ENCODE measurements around the gene FAM234A. TPM values are rescaled to one million over a fixed set of nuclear protein-coding genes. Genes with fewer than 3 reads are reported as not detected.
"Not testable (repeated sequence)": the region's sequence is repeated elsewhere in the genome, so short reads cannot be mapped to it uniquely, and the experiment has no call there.

FAM234A gene, protein sequence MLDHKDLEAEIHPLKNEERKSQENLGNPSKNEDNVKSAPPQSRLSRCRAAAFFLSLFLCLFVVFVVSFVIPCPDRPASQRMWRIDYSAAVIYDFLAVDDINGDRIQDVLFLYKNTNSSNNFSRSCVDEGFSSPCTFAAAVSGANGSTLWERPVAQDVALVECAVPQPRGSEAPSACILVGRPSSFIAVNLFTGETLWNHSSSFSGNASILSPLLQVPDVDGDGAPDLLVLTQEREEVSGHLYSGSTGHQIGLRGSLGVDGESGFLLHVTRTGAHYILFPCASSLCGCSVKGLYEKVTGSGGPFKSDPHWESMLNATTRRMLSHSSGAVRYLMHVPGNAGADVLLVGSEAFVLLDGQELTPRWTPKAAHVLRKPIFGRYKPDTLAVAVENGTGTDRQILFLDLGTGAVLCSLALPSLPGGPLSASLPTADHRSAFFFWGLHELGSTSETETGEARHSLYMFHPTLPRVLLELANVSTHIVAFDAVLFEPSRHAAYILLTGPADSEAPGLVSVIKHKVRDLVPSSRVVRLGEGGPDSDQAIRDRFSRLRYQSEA
- total RNA-seq (2014; rRNA removed; shearing (Covaris generic)): 41.5 and 45.8 TPM in 2 replicates
- polyA plus RNA-seq (2014; cell fraction: nucleus; rRNA removed): 38.4 and 97.3 TPM in 2 replicates

DNA sequence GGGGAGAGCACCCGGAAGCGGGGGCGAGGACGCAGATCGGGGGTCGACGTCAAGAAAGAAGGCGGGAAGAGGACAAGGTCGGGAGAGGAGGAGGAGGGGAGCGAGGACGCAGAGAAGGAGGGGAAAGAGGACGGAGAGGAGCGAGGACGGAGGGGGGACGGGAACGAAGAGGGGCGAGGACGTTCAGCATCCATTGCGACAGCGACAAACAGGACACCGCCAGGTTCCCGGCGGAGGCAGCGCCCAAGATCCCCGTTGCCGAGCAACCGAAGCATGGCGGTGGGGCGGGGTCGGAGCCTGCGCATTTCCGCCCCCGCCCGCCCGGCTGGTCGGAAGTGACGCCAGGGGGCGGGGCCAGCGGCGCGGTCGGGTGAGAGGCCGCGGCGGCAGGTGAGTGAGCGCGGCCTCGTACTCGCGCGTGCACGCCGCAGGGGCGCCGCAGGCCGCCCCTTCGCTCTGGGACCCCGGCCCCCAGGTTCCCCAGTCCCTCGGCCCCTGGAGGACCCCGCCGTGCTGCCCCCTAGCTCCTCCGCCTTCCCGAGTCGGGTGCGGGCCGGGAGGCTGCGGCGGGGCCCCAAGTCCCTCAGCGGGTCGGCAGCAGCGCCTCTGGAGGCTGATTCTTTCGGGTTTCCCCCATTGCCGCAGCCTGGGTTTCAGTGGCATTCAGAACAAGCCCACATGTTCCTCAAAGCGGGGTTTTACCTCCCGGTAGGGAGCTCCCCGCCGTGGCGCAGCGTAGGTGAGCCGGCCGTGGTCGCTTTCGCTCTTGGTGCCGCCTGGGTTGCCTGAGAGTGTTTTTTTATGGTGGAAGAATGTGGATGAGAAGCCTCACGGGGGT lies at the start of gene FAM234A:
Gene FAM234A, plus strand, starts transcription at position 354 of the 838 bp plus-strand sequence. CDS start 19,593 bp downstream, outside the sequence.
- peak; percentile 91 for DNase-seq (ENCODE audit: extremely low read depth, low read depth)

DNA sequence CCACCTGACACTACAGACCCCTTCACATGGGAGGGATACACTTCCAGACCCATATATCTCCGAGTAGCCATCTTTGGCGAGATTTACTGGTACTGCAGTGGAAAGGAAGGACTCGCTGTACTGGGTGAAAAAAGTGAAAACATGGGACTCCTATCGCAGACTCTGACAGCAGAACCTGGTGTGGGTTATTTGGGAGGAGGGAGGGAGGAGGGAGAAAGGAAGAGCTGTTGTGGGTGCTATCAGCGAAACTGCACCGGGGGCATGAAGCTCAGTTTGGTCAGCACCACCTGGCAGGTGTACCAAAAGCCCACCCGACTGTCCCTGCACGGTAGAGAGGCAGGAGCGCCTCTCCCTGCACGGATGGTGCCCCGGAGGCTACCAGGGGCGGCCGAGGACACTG lies 49.4 kb upstream of the FAM234A start:
- DNase-seq (ENCODE audit: extremely low read depth, low read depth): no peak

- DNase-seq (ENCODE audit: extremely low read depth, low read depth): no peak
Measured at GRCh38 chr16:185691-186090, 48.9 kb upstream of the FAM234A start.

DNA sequence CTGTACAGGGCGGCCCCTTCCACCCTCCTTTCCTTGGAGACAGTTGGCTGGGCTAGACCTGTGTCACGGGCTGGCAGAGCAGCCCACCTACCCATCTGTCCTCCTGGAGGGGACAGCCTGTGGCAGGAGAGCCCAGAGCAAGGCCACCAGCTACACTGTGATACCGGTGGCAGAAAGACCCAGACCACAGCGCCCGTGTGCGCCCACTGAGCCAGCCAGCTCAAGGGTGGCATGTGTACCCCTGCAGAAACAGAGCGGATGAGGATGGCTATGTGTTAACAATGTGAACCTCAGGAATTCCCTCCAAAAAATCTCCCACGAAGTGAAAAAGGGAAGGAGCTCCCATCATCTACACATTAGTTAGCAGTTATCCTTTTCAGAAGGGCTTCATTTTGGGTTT lies 47.3 kb upstream of the FAM234A start:
- no peak for DNase-seq (ENCODE audit: extremely low read depth, low read depth)

DNA sequence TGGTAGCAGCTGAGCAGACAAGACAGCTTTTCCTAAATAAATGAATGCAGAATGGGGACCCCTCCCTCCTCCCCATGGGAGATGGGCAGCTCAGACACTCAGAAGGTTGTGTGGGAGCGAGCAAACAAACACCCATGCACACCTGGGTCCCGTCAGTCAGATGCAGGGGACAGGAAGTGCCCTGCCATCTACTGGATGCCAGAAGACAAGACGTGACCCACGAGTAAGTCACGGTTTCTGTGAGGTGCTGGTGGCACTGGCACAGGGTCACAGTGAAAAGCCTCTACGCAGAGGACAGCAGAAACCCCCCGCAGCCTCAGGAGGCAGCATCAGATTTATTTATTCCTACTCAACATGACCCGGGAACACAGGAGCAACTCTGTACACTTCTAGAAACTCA lies 45.9 kb upstream of the FAM234A start:
- no peak for DNase-seq (ENCODE audit: extremely low read depth, low read depth)

DNA sequence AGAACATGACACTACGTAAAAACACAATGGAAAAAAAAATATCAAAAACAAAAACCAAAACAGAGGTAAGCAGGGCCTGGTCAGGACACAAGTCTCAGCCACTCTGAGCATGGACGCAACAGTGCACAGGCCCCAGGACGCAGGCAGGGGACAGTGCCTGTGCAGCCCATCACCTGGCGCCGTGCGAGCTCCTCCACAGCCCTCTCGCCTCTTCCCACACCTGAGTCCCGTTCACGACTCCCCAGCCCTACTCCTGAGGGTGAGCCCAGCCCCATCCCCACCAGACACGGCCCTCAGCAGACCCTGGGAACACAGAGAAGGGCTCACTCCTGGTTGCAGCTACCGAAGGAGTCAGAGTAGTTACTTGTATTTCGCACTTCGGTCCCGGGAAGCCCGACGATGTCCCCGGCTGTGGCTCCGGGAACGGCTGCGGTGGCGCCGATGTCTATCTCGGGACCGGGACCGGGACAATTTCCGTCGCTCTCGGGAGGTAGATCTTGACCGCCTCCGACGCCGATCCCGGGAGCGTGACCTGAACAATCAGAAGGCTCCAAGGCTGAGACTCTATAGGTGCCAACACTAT lies 44.9 kb upstream of the FAM234A start:
- no peak for DNase-seq (ENCODE audit: extremely low read depth, low read depth)

DNA sequence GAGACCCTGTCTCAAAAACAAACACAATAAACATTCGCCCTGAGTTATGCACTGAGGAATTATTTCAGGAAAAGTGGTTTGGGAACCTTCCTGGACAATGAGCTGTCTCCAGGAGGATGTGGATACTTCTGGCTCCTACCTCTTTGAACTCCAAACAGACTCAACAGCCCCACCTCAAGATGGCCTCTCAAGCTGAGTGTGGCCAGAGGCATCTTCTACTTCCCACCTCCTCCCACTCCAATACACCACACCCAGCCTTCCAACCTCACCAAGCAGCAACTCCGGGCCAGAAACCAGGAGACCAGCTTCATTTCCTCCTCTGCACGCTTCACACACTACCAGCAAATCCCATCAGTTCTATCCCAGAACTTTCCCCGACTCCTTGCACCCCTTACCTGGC lies 42.8 kb upstream of the FAM234A start:
- no peak for DNase-seq (ENCODE audit: extremely low read depth, low read depth)

- DNase-seq (ENCODE audit: extremely low read depth, low read depth): no peak
Measured at GRCh38 chr16:192686-193085, 41.9 kb upstream of the FAM234A start.

GRCh38 chr16:193441-193840 lies 41.2 kb upstream of the FAM234A start:
- no peak for DNase-seq (ENCODE audit: extremely low read depth, low read depth)

- no peak for DNase-seq (ENCODE audit: extremely low read depth, low read depth)
Measured at GRCh38 chr16:194516-194915, 40.1 kb upstream of the FAM234A start.

DNA sequence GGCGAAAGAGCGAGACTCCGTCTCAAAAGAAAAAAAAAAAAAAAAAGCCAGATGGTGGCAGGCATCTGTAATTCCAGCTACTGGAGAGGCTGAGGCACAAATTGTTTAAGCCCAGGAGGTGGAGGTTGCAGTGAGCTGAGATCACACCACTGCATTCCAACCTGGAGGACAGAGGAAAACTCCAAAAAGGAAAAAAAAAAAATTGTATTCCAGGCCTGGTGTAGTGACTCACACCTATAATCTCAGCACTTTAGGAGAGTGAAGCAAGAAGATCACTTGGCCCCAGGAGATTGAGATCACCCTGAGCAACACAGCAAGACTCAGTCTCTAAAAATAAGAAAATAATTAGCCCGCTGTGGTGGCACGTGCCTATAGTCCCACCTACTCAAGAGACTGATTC lies 34.2 kb upstream of the FAM234A start:
- no peak for DNase-seq (ENCODE audit: extremely low read depth, low read depth)

DNA sequence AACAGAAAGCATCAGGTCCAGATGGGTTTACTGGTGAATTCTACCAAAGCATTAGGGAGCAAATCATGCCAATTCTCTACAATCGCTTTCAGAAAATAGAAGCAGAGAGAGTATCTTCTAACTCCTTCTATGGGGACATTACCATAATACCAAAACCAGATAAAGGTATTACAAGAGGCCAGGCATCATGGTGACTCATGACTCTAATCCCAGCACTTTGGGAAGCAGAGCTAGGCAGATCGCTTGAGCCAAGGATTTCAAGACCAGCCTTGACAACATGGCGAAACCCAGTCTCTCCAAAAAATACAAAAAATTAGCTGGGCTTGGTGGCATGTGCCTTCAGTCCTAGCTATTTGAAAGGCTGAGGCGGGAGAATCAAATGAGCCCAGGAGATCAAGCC lies 31.4 kb upstream of the FAM234A start:
- no peak for DNase-seq (ENCODE audit: extremely low read depth, low read depth)

DNA sequence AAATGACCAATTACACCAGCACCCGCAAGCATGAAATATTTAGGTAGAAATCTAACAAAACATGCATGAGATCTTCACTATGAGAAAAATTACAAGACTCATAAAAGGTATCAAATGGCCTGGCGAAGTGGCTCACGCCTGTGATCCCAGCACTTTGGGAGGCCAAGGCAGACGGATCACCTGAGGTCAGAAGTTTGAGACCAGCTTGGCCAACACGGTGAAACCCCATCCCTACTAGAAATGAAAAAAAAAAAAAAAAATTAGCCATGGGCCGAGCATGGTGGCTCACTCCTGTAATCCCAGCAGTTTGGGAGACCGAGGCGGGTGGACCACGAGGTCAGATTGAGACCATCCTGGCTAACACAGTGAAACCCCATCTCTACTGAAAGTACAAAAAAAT lies 30.6 kb upstream of the FAM234A start:
- not testable (repeated sequence) for DNase-seq (ENCODE audit: extremely low read depth, low read depth)

- DNase-seq (ENCODE audit: extremely low read depth, low read depth): not testable (repeated sequence)
Measured at GRCh38 chr16:209359-209758, 25.3 kb upstream of the FAM234A start.

GRCh38 chr16:211631-212180 lies 22.9 kb upstream of the FAM234A start:
- not testable (repeated sequence) for DNase-seq (ENCODE audit: extremely low read depth, low read depth)

DNA sequence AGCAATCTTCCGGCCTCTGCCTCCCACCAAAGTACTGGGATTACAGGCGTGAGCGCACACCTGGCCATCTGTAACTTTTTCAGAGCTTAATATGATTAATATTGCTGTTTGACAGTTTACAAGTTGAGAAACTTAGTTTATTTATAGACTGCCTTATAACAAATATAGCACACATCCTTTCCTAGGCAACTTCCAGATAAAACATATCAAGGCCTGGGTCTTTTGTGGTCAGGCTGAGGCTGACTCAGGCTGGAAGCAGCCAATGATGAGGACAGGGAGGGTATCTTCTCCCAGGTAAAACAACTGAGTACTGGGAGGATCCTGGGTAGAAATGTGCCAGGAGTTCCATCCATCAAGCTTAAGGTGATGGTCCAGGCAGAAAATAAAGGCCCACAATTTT lies 21.6 kb upstream of the FAM234A start:
- no peak for DNase-seq (ENCODE audit: extremely low read depth, low read depth)

- no peak for DNase-seq (ENCODE audit: extremely low read depth, low read depth)
Measured at GRCh38 chr16:220021-220420, 14.6 kb upstream of the FAM234A start.

DNA sequence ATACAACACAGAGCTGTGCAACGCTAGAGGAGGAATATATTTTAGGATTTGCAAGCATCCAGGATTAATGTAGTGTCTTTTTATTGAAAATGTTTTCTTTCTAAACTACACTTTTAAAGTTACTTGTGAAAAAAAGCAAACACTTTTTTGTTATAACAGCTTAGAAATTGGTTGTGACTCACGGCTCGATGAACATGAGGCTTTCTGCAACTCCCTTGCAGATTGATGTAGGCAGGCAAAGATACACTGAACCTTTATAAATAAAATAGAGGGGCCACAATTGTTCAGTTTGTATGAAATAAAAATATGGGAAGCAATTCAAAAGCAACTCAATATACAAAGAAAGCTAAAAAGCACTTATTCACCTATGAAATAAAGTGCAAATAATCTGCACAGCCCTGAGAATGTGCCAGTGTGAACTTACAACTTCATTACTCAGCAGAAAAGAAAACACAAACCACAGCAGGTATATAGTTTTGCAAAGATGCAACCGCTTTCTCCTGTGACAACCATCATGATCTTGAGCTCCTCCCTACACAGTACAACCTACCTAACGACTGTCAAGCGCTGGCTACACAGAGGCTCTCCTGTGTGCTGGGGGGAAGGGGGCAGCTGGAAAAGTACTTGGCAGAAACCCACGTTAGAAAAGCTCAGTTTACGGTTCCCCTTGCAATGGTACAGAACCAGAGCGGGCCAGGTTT lies 6.3 kb upstream of the FAM234A start:
- no peak for DNase-seq (ENCODE audit: extremely low read depth, low read depth)

DNA sequence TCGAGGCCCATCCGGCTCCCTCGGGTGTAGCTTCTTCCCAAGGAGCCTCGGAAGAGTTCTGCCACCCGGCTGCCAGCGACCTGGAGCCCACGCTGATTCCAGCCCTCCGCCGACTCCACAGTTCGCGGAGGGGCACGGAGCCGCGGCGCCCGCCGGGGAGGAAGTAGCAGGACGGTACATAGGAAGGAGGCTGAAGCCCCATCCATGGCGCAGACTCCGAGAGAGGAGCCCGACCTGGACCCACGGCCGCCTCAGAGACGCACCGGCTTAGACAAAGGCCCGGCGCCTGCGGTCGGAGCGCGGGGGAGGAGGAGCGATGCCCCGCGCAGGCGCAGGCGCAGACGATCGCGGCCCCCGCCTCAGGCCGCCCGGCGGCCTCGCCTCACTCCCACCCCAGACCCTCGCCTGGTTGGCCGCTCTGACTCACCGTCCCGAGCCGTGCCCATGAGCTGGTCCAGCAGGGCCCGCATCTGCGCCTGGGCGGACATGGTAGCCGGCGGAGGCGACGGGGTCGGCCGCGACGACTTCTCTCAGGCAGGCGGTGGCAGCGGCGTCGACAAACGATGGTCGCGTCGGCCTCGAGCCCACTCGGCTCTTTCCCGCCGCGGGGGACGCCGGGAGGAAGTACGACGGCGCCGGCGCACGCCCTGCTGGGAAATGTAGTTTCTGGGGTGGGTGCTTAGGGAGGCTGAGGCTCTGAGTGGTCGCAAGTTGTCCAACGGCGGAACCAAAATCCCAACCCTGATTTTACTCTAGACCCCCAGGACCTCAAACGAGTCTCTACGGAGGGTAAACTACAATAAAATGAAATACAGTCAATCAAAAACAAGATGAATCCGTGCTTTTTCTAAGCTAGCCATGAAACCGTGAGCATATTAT lies 5.5 kb upstream of the FAM234A start, which contains the start of gene LUC7L:
Gene LUC7L, minus strand, starts transcription at position 598 of the 879 bp plus-strand sequence. Its CDS starts 110 bp downstream, at position 488.
- peak; percentile 82 for DNase-seq (ENCODE audit: extremely low read depth, low read depth)

Measured in NCI-H460 (cell line).